Kidney epithelial cell (primary cell): ENCODE data around the gene ABCB8. TPM values are rescaled to one million over a fixed set of nuclear protein-coding genes. Genes with fewer than 3 reads are reported as not detected.

Source experiments
- DNase-seq: peaks from one replicate; pipeline ENCODE4 v3.0.0-alpha.2; 2010; ENCODE audit warnings: low read depth
- H3K27me3 ChIP-seq: 2 replicates; pipeline ENCODE4 v1.6.0; 2011; ENCODE audit warnings: low read length; ENCODE audit not compliant: control insufficient read depth, insufficient read depth
- H3K36me3 ChIP-seq: 2 replicates; pipeline ENCODE4 v1.5.1; 2011; ENCODE audit warnings: low read length; ENCODE audit not compliant: control insufficient read depth, insufficient read depth
- H3K4me3 ChIP-seq: 2 replicates; pipeline ENCODE4 v1.5.1; 2011; ENCODE audit warnings: low read depth, mild to moderate bottlenecking, control low read depth, low read length
- total RNA-seq: library from RNA; depleted of rRNA; stranded (reverse); fragments of >200 nt; gene quantifications from 2 replicates; pipeline ENCODE4 v1.2.3, GENCODE V29; 2015
- TF ChIP-seq, protein P1 (sequence below): IDR thresholded peaks from 2 replicates; pipeline ENCODE4 v1.5.1; 2011; ENCODE audit warnings: mild to moderate bottlenecking, moderate library complexity, low read length, control low read depth, inconsistent platforms; ENCODE audit not compliant: insufficient read depth, poor library complexity, severe bottlenecking

ABCB8 gene
- total RNA-seq, 1 donor from 2014 or later = 37.1 TPM

DNA sequence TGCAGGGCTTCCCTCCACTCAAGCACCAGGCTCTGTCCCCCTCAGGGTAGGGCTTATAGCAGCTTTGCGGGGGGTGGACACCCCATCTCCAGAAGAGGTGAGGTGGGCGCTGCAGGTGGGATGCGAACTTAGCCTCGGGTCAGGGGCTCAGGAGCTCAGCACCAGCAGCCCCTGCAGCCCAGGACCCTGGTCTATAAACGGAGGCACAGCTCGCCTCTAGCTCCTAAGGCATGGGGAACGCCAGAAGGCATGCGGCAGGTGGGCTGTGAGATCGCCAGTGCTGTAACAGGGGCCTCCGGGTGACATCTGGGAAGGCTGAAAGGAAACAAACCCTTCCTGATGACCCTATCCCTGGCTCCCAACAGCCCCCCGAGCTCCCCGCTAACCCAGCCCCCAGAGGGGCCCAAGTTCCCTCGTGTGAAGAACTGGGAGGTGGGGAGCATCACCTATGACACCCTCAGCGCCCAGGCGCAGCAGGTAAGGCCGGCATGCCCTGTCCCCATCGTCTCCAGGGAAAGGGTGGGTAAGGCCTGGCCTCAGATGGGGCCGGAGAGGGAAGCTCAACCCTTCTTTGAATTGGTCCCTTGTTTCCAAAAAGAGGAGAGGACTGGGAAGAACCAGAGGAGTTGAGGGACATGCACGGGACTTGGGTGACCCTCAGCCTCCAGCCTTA is 33.3 kb upstream of the ABCB8 start:
- no peak for DNase-seq
- Histone ChIP-seq H3K36me3 (no peaks in the 10 kb centered on the region), H3K4me3 (no peak overlapping the region), H3K27me3 (peaks cover 7% of the 10 kb centered on the region)
- TF ChIP-seq, protein P1, sequence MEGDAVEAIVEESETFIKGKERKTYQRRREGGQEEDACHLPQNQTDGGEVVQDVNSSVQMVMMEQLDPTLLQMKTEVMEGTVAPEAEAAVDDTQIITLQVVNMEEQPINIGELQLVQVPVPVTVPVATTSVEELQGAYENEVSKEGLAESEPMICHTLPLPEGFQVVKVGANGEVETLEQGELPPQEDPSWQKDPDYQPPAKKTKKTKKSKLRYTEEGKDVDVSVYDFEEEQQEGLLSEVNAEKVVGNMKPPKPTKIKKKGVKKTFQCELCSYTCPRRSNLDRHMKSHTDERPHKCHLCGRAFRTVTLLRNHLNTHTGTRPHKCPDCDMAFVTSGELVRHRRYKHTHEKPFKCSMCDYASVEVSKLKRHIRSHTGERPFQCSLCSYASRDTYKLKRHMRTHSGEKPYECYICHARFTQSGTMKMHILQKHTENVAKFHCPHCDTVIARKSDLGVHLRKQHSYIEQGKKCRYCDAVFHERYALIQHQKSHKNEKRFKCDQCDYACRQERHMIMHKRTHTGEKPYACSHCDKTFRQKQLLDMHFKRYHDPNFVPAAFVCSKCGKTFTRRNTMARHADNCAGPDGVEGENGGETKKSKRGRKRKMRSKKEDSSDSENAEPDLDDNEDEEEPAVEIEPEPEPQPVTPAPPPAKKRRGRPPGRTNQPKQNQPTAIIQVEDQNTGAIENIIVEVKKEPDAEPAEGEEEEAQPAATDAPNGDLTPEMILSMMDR = no peak

DNA sequence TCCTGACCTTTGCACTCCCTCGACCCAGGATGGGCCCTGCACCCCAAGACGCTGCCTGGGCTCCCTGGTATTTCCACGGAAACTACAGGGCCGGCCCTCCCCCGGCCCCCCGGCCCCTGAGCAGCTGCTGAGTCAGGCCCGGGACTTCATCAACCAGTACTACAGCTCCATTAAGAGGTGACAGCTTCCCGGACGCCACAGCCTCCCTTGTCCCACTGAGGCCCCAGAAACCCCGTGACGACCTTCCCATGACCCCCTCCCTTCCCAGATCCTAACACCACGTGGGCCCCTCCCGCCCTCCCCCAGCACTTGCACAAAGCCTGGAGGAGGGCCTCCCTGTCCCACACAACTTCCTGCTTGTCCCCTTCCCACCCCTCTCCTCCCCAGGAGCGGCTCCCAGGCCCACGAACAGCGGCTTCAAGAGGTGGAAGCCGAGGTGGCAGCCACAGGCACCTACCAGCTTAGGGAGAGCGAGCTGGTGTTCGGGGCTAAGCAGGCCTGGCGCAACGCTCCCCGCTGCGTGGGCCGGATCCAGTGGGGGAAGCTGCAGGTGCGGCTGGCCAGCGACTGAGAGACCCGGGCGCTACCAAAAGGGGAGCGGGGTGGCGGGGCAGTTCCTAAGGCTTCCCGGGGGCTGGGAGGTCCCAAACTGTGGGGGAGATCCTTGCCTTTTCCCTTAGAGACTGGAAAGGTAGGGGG is 31.7 kb upstream of the ABCB8 start:
- TF ChIP-seq, protein P1 = no peak
- peaks cover 7% of the 10 kb centered on the region for H3K27me3 ChIP-seq
- H3K4me3 ChIP-seq = no peak overlapping the region
- no peak for DNase-seq
- no peaks in the 10 kb centered on the region for H3K36me3 ChIP-seq

DNA sequence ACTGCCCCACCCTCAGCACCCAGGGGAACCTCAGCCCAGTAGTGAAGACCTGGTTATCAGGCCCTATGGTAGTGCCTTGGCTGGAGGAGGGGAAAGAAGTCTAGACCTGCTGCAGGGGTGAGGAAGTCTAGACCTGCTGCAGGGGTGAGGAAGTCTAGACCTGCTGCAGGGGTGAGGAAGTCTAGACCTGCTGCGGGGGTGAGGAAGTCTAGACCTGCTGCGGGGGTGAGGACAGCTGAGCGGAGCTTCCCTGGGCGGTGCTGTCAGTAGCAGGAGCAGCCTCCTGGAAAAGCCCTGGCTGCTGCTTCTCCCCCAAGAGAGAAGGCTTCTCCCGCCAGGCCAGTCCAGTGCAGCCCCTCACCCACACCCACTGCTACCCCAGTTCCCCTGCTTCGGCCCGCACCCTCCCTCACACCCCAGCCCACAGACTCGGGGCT is 31.2 kb upstream of the ABCB8 start:
- Histone ChIP-seq H3K27me3 (peaks cover 7% of the 10 kb centered on the region), H3K4me3 (no peak overlapping the region), H3K36me3 (no peaks in the 10 kb centered on the region)
- TF ChIP-seq, protein P1 = no peak
- no peak for DNase-seq

DNA sequence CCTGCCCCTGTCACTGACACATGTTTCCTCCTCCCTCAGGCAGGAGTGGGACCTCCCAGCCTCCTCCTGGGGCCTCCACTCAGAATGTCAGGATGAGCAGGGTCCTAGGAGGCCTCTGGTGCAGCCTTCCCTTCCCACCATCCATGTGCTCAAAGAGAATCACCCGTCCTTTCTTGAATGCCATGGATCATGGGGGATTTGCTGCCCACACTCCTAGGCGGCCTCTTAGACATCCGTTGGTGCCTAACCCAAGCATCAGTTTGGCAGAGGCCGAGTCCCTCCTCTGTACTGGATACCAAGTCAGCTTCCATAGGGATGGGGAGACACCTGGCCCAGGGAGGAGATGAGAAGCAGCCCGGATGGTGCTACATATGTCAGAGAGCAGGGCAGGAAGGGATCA is 30.4 kb upstream of the ABCB8 start:
- TF ChIP-seq, protein P1 = no peak
- H3K27me3 ChIP-seq = peaks cover 7% of the 10 kb centered on the region

DNA sequence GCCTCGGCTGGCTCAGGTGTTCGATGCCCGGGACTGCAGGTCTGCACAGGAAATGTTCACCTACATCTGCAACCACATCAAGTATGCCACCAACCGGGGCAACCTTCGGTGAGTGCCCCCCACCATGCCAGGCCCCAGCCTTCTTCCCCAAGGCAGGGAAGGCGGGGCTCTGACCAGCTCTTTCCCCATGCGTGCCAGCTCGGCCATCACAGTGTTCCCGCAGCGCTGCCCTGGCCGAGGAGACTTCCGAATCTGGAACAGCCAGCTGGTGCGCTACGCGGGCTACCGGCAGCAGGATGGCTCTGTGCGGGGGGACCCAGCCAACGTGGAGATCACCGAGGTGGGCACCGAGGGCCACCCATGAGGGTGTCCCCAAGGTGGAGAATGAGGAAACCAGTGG is 29.9 kb upstream of the ABCB8 start:
- Histone ChIP-seq H3K36me3 (no peaks in the 10 kb centered on the region), H3K4me3 (no peak overlapping the region), H3K27me3 (peaks cover 7% of the 10 kb centered on the region)
- TF ChIP-seq, protein P1 = no peak
- DNase-seq = no peak

More for the DNA sequence above, 30.4 kb upstream of the ABCB8 start:
- Histone ChIP-seq H3K4me3 (no peak overlapping the region), H3K36me3 (no peaks in the 10 kb centered on the region)
- DNase-seq = no peak
